ENCODE measurements around the gene CRELD2. TPM values are rescaled to one million over a fixed set of nuclear protein-coding genes. Genes with fewer than 3 reads are reported as not detected.

The CRELD2 gene
- total RNA-seq, 6 experiments from 2014 or later, result 26.0 to 56.4 (median 47.8) TPM

- peak; percentile 53 to 73 (median 61) for DNase-seq
- intact Hi-C loops (cut with DNase I), result no loop called here
- Histone ChIP-seq H3K27me3 (no peaks in the 10 kb centered on the region), H3K9me3 (no peaks in the 10 kb centered on the region), H3K4me1 (peaks cover 0 to 54% (median 30%) of the 10 kb centered on the region in 4 donors), H3K4me3 (peak overlapping the region; percentile 87 to 98 (median 95)), H3K36me3 (peaks cover 7 to 18% (median 12%) of the 10 kb centered on the region in 4 donors), H3K27ac (peak overlapping the region; percentile 88 to 97 (median 93))
- WGBS (ENCODE audit: insufficient coverage, low coverage, low lambda C conversion rate, missing lambda C conversion rate), result 0% methylated on average over 2 of the region's 84 CpGs
- no peak for ATAC-seq
- TF ChIP-seq POLR2A (IDR thresholded peaks at IDR 0.05) (no peak), CTCF (IDR thresholded peaks at IDR 0.05) (peak in 1 of 4 donors; percentile 4)
Observed at GRCh38 chr22:49961005-49961600, 42.7 kb downstream of the CRELD2 start.

GRCh38 chr22:49961601-49962011 lies 43.2 kb downstream of the CRELD2 start:
- WGBS (ENCODE audit: insufficient coverage, low coverage, low lambda C conversion rate, missing lambda C conversion rate), result no CpG with 5 or more reads among the region's 49 CpGs
- TF ChIP-seq POLR2A (IDR thresholded peaks at IDR 0.05), result no peak
- TF ChIP-seq CTCF (IDR thresholded peaks at IDR 0.05), result peak in 1 of 4 donors; percentile 1
- peak overlapping the region; percentile 88 to 97 (median 93) for H3K27ac ChIP-seq
- no peaks in the 10 kb centered on the region for H3K9me3 ChIP-seq
- no peaks in the 10 kb centered on the region for H3K27me3 ChIP-seq
- H3K36me3 ChIP-seq, result peaks cover 7 to 18% (median 12%) of the 10 kb centered on the region in 4 donors
- DNase-seq (peak in 2 of 3 donors; percentile 50 to 68), ATAC-seq (no peak)
- peak overlapping the region; percentile 87 to 98 (median 95) for H3K4me3 ChIP-seq
- peaks cover 0 to 54% (median 32%) of the 10 kb centered on the region in 4 donors for H3K4me1 ChIP-seq
- intact Hi-C loops (cut with DNase I), result no loop called here

- peak; percentile 42 to 55 (median 46) for ATAC-seq
- Histone ChIP-seq H3K27ac (peak overlapping the region; percentile 88 to 97 (median 93)), H3K36me3 (peaks cover 7 to 18% (median 12%) of the 10 kb centered on the region in 4 donors), H3K9me3 (no peaks in the 10 kb centered on the region), H3K27me3 (no peaks in the 10 kb centered on the region), H3K4me1 (peaks cover 0 to 56% (median 34%) of the 10 kb centered on the region in 4 donors), H3K4me3 (peak overlapping the region; percentile 87 to 98 (median 95))
- intact Hi-C loops (cut with DNase I), result no loop called here
- 3% methylated on average over 13 of the region's 70 CpGs for WGBS (ENCODE audit: insufficient coverage, low coverage, low lambda C conversion rate, missing lambda C conversion rate)
- TF ChIP-seq POLR2A (IDR thresholded peaks at IDR 0.05) (peak; percentile 79), CTCF (IDR thresholded peaks at IDR 0.05) (no peak)
- DNase-seq, result peak; percentile 92 to 95 (median 94)
Observed at GRCh38 chr22:49962012-49962750, 43.7 kb downstream of the CRELD2 start.

GRCh38 chr22:49962751-49963646 lies 44.6 kb downstream of the CRELD2 start:
- WGBS (ENCODE audit: insufficient coverage, low coverage, low lambda C conversion rate, missing lambda C conversion rate), result 33% methylated on average over 15 of the region's 63 CpGs
- ATAC-seq (no peak), DNase-seq (peak; percentile 55 to 70 (median 68))
- TF ChIP-seq POLR2A (IDR thresholded peaks at IDR 0.05) (no peak), CTCF (IDR thresholded peaks at IDR 0.05) (no peak)
- H3K4me3 ChIP-seq, result peak overlapping the region; percentile 87 to 98 (median 95)
- no peaks in the 10 kb centered on the region for H3K27me3 ChIP-seq
- peak overlapping the region; percentile 88 to 97 (median 93) for H3K27ac ChIP-seq
- H3K4me1 ChIP-seq, result peaks cover 0 to 63% (median 37%) of the 10 kb centered on the region in 4 donors
- intact Hi-C loops (cut with DNase I), result no loop called here
- H3K9me3 ChIP-seq, result no peaks in the 10 kb centered on the region
- peaks cover 7 to 18% (median 12%) of the 10 kb centered on the region in 4 donors for H3K36me3 ChIP-seq
